Osteocyte (in vitro differentiated cells): ENCODE results near the gene TMEM175. TPM values are rescaled to one million over a fixed set of nuclear protein-coding genes. Genes with fewer than 3 reads are reported as not detected.

Experiments
- DNase-seq: peaks from one replicate; pipeline ENCODE4 v3.0.0; 2021; ENCODE audit warnings: mixed read lengths; ENCODE audit not compliant: unreplicated experiment; ENCODE audit errors: extremely low spot score
- H3K27ac Mint-ChIP-seq: one replicate; pipeline ENCODE4 v1.8.0; 2021; ENCODE audit warnings: mild to moderate bottlenecking, mixed read lengths; ENCODE audit not compliant: unreplicated experiment
- H3K27me3 Mint-ChIP-seq: one replicate; pipeline ENCODE4 v1.8.0; 2021; ENCODE audit warnings: mixed read lengths; ENCODE audit not compliant: unreplicated experiment
- H3K36me3 Mint-ChIP-seq: one replicate; pipeline ENCODE4 v1.8.0; 2021; ENCODE audit warnings: mixed read lengths; ENCODE audit not compliant: unreplicated experiment
- H3K4me1 Mint-ChIP-seq: one replicate; pipeline ENCODE4 v1.8.0; 2021; ENCODE audit warnings: mixed read lengths; ENCODE audit not compliant: unreplicated experiment
- H3K4me3 Mint-ChIP-seq: one replicate; pipeline ENCODE4 v1.8.0; 2021; ENCODE audit warnings: mild to moderate bottlenecking, moderate library complexity, mixed read lengths; ENCODE audit not compliant: unreplicated experiment
- H3K9me3 Mint-ChIP-seq: one replicate; pipeline ENCODE4 v1.8.0; 2021; ENCODE audit warnings: mixed read lengths; ENCODE audit not compliant: unreplicated experiment
- CTCF ChIP-seq: fragments of 200-600 bp; sonication (generic); IDR thresholded peaks from 2 replicates; pipeline ENCODE4 v1.5.0; 2021; ENCODE audit warnings: antibody characterized with exemption, mild to moderate bottlenecking, moderate library complexity
- total RNA-seq: library from RNA; stranded (reverse); gene quantifications from 2 replicates; pipeline ENCODE4 v1.2.1, GENCODE V29; 2021

TMEM175 gene
- total RNA-seq, 1 donor from 2014 or later, result 39.7 TPM

GRCh38 chr4:958696-959337 lies 26.6 kb downstream of the TMEM175 start:
- Mint-ChIP-seq H3K4me3 (no peak overlapping the region), H3K9me3 (no peaks in the 10 kb centered on the region), H3K36me3 (peaks cover 6% of the 10 kb centered on the region), H3K27ac (no peak overlapping the region), H3K4me1 (no peaks in the 10 kb centered on the region), H3K27me3 (no peaks in the 10 kb centered on the region)
- TF ChIP-seq CTCF, result no peak
- no peak for DNase-seq

- no peaks in the 10 kb centered on the region for H3K27me3 Mint-ChIP-seq
- no peaks in the 10 kb centered on the region for H3K9me3 Mint-ChIP-seq
- H3K4me3 Mint-ChIP-seq, result no peak overlapping the region
- H3K4me1 Mint-ChIP-seq, result no peaks in the 10 kb centered on the region
- H3K27ac Mint-ChIP-seq, result no peak overlapping the region
- DNase-seq, result no peak
- no peak for TF ChIP-seq CTCF
- H3K36me3 Mint-ChIP-seq, result peaks cover 5% of the 10 kb centered on the region
Observed at GRCh38 chr4:959338-960139, 27.3 kb downstream of the TMEM175 start.

DNA sequence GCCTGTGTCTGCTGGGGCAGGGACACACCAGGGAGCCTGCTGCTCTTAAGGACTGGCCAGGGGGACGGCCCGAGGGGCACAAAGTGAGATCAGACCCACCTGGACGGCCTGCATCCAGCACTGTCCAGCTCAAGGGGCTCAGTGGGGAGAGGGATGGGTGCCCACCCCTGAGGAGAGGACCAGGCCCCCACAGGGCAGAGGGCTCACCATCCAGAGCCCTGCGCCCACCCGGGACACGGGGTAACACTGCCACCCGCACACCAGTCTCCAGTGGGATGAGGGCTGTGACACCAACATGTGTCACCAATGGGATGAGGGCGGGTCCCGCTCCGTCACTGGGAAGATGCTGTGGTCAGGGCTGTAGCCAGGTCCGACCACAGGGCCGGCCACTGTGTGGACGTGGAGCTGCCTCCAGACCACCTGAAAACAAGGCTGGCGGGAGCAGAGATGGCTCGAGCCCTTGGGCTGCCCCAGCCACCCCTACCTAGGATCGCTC lies 27.9 kb downstream of the TMEM175 start:
- H3K4me3 Mint-ChIP-seq, result no peak overlapping the region
- no peaks in the 10 kb centered on the region for H3K4me1 Mint-ChIP-seq
- peaks cover 2% of the 10 kb centered on the region for H3K36me3 Mint-ChIP-seq
- no peak overlapping the region for H3K27ac Mint-ChIP-seq
- DNase-seq, result no peak
- H3K9me3 Mint-ChIP-seq, result no peaks in the 10 kb centered on the region
- no peak for TF ChIP-seq CTCF
- no peaks in the 10 kb centered on the region for H3K27me3 Mint-ChIP-seq

DNA sequence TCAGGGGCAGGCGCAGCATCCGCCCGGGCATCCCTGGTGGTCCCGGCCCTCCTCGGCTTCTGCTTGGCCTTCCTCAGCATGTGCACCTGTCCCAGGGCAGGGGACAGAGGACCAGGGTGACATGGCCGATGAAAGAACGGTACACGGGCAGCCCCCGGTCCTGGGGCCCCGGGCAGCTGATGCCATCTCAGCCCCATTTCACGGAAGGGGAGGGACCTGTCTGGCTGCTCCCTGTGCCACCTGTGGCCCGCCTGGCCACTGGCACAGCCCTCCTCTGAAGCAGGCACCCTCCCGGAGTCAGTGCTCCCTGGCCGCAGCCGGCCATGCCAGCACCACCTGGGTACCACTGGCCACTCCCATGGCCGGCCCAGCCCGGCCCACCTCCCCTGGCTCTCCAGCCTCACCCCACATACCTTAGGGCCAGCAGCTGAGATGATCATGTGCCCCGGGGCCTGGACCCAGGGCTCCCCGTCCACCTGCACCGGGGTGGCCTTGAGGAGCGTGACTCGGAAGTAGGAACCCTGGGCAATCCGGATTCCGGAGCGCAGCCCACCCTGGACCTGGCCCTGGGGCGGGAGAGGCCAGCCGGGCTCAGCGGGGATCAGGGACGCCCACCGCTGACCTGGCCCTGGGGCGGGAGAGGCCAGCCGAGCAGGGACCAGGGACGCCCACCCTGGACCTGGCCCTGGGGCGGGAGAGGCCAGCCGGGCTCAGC lies 28.5 kb downstream of the TMEM175 start:
- no peak overlapping the region for H3K4me3 Mint-ChIP-seq
- no peak overlapping the region for H3K27ac Mint-ChIP-seq
- H3K36me3 Mint-ChIP-seq, result peaks cover 2% of the 10 kb centered on the region
- no peak for DNase-seq
- H3K27me3 Mint-ChIP-seq, result no peaks in the 10 kb centered on the region
- no peak for TF ChIP-seq CTCF
- H3K4me1 Mint-ChIP-seq, result no peaks in the 10 kb centered on the region
- H3K9me3 Mint-ChIP-seq, result no peaks in the 10 kb centered on the region
